CD14-positive monocyte (primary cell): Measurements from ENCODE around the gene RTCB. TPM values are rescaled to one million over a fixed set of nuclear protein-coding genes. Genes with fewer than 3 reads are reported as not detected.

Source experiments
- DNase-seq, 3 donors: peaks; one replicate each; pipeline ENCODE4 v3.0.0-alpha.2; 2011 to 2022
- H2AFZ ChIP-seq: 2 replicates; pipeline ENCODE4 v1.6.0; 2012; ENCODE audit warnings: mild to moderate bottlenecking, low read depth, low read length, inconsistent platforms; ENCODE audit not compliant: insufficient read depth, poor library complexity, severe bottlenecking
- H3K27ac ChIP-seq, 2 donors: 1 replicate in 1 of 2; 2 replicates in 1 of 2; pipeline ENCODE4 v1.5.1; 2012 to 2013; ENCODE audit warnings: low read length in 2 of 2, control low read depth in 1 of 2, inconsistent platforms in 1 of 2, low read depth in 1 of 2, mild to moderate bottlenecking in 1 of 2
- H3K27me3 ChIP-seq, 2 donors: one replicate each; pipeline versions ENCODE4 v1.6.0 to v1.6.1; 2011 to 2013; ENCODE audit warnings: low read length in 2 of 2; ENCODE audit not compliant: control insufficient read depth in 2 of 2, insufficient read depth in 2 of 2
- H3K36me3 ChIP-seq, 2 donors: replicated peaks in 1 of 2; 1 replicate in 1 of 2; 2 replicates in 1 of 2; pipeline versions ENCODE4 v1.5.1 to v1.6.1; 2012 to 2013; ENCODE audit warnings: low read length in 2 of 2, control low read depth in 1 of 2, inconsistent platforms in 1 of 2, mild to moderate bottlenecking in 1 of 2; ENCODE audit not compliant: insufficient read depth in 2 of 2, control insufficient read depth in 1 of 2
- H3K4me1 ChIP-seq, 2 donors: 1 replicate in 1 of 2; 2 replicates in 1 of 2; pipeline versions ENCODE4 v1.5.1 to v1.6.1; 2012 to 2013; ENCODE audit warnings: low read length in 2 of 2, control low read depth in 1 of 2, inconsistent platforms in 1 of 2, mild to moderate bottlenecking in 1 of 2, moderate library complexity in 1 of 2; ENCODE audit not compliant: insufficient read depth in 2 of 2, control insufficient read depth in 1 of 2
- H3K4me2 ChIP-seq: replicated peaks from 2 replicates; pipeline ENCODE3; 2012; ENCODE audit warnings: low read length, moderate library complexity, mild to moderate bottlenecking; ENCODE audit not compliant: poor library complexity, severe bottlenecking; ENCODE audit errors: extremely low read depth
- H3K4me3 ChIP-seq, 3 experiments: fragments of 200-600 bp in 1 of 3; sonication (generic) in 1 of 3; replicated peaks in 1 of 3; 1 replicate in 2 of 3; 2 replicates in 1 of 3; pipeline ENCODE4 v1.5.1; 2011 to 2013; ENCODE audit warnings: low read length in 3 of 3, mild to moderate bottlenecking in 3 of 3, control low read depth in 2 of 3, low read depth in 2 of 3, inconsistent platforms in 1 of 3, moderate library complexity in 1 of 3
- H3K79me2 ChIP-seq: 2 replicates; pipeline ENCODE4 v1.6.0; 2012; ENCODE audit warnings: mild to moderate bottlenecking, control low read depth, inconsistent platforms, low read length, moderate library complexity; ENCODE audit not compliant: insufficient read depth
- H3K9ac ChIP-seq: 2 replicates; pipeline ENCODE4 v1.6.0; 2017; ENCODE audit warnings: low read length, mild to moderate bottlenecking; ENCODE audit not compliant: insufficient read depth, poor library complexity, severe bottlenecking
- H3K9me3 ChIP-seq, 2 donors: replicated peaks in 1 of 2; 1 replicate in 1 of 2; 2 replicates in 1 of 2; pipeline versions ENCODE4 v1.5.1 to v1.6.1; 2012 to 2013; ENCODE audit warnings: low read length in 2 of 2, control low read depth in 1 of 2; ENCODE audit not compliant: control insufficient read depth in 1 of 2, insufficient read depth in 1 of 2
- H4K20me1 ChIP-seq: 2 replicates; pipeline ENCODE4 v1.6.0; 2012; ENCODE audit warnings: mild to moderate bottlenecking, low read length, control low read depth, moderate library complexity; ENCODE audit not compliant: insufficient read depth
- H3K27ac Mint-ChIP-seq, 7 donors: one replicate each; pipeline ENCODE4 v1.8.0; 2020; ENCODE audit warnings: mild to moderate bottlenecking in 7 of 7, mixed read lengths in 7 of 7, moderate library complexity in 6 of 7, inconsistent platforms in 2 of 7
- H3K27me3 Mint-ChIP-seq, 3 donors: one replicate each; pipeline ENCODE4 v1.8.0; 2021 to 2022; ENCODE audit warnings: low read depth in 3 of 3, mild to moderate bottlenecking in 3 of 3, mixed read lengths in 3 of 3, moderate library complexity in 3 of 3, inconsistent platforms in 1 of 3
- H3K36me3 Mint-ChIP-seq, 2 donors: one replicate each; pipeline ENCODE4 v1.8.0; 2020; ENCODE audit warnings: mixed read lengths in 2 of 2, inconsistent platforms in 1 of 2, mild to moderate bottlenecking in 1 of 2
- H3K4me1 Mint-ChIP-seq: one replicate; pipeline ENCODE4 v1.8.0; 2020; ENCODE audit warnings: mild to moderate bottlenecking, mixed read lengths
- H3K4me3 Mint-ChIP-seq, 2 donors: one replicate each; pipeline ENCODE4 v1.8.0; 2020; ENCODE audit warnings: mild to moderate bottlenecking in 2 of 2, mixed read lengths in 2 of 2, moderate library complexity in 1 of 2
- H3K9me3 Mint-ChIP-seq, 7 donors: one replicate each; pipeline ENCODE4 v1.8.0; 2020 to 2022; ENCODE audit warnings: mixed read lengths in 7 of 7, mild to moderate bottlenecking in 6 of 7, moderate library complexity in 6 of 7, inconsistent platforms in 2 of 7
- WGBS: methylation state at CpG from one replicate; pipeline ENCODE4 v1.1.5; 2013; ENCODE audit warnings: missing lambda C conversion rate; ENCODE audit not compliant: insufficient coverage; 5-methylcytosine and 5-hydroxymethylcytosine counted together
- intact Hi-C, 2 donors: fragments of 100-400 bp; cut with micrococcal nuclease; formaldehyde crosslinking; loops; one replicate each; pipeline versions ENCODE4 v1.15.0 to v1.15.1; 2023
- polyA plus RNA-seq, 3 donors: library from polyadenylated mRNA; depleted of rRNA in 1 of 3; unstranded in 2 of 3; stranded (reverse) in 1 of 3; fragments of 300-500 nt in 2 of 3; fragments of >200 nt in 1 of 3; fragmentation: Illumina TruSeq in 2 of 3; gene quantifications; 1 replicate in 2 of 3; 2 replicates in 1 of 3; pipeline ENCODE4 v1.2.3, GENCODE V29; 2012 to 2021
- TF ChIP-seq, protein P1 (sequence below): fragments of 200-600 bp; IDR thresholded peaks from one replicate; pipeline ENCODE4 v1.8.0; 2022; ENCODE audit warnings: antibody characterized with exemption, mild to moderate bottlenecking

The RTCB gene
- polyA plus RNA-seq, 3 donors = 41.5 to 106 (median 104) TPM

DNA sequence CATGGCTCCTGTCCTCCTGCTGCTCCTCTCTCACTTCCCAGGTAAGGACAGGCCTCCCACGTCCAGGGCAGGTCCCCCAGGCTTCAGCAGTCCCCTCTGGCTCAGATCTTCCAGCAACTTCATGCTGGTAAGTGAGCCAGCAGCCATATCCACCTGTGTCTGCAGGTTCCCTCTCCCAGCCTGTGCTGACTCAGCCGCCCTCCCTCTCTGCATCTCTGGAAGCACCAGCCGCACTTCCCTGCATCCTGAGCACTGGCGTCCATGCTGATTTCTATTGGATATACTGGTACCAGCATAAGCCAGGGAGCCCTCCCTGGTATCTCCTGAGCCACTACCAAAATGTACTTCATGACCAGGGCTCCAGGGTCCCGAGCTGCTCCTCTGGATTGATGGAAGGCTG, 35.4 kb downstream of the RTCB start:
- H3K36me3 Mint-ChIP-seq = no peaks in the 10 kb centered on the region
- H3K9me3 ChIP-seq = no peaks in the 10 kb centered on the region

DNA sequence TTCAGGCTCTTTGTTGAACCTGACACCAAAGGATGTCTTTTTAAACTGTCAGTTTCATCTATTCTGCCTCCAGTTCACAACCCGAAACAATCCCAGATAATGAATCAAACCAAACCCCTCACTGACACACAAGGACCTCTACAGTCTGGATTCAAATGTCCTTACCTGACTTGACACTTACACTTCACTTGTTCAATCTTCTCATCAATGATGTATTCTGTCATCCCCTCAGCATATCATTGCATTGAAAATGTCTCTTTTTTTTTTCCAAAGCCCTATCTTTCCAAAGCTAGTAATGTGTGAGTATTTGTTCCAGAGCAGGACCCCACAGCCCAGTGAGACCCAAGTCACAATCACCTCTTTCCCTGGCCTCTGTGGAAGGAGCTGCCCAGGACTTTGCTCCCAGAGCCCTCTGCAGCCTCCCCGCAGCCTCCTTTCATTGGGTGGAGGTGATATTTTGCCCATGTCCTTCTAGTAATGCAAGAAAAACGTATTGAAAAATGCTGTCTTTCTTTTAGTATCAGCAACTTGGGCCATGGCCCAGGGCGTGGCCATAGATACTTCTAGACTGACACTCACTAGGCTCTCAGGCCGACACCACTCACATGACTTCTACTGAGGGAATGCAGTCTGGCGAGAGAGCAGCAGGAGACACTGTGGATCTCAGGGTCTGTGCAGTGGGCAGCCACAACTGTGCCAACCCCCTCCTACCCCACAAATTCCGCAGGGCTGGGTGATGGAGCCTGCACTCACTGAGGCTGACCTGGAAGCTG, 36.2 kb downstream of the RTCB start:
- no peaks in the 10 kb centered on the region for H4K20me1 ChIP-seq
- H3K79me2 ChIP-seq = no peaks in the 10 kb centered on the region
- H3K36me3 Mint-ChIP-seq = no peaks in the 10 kb centered on the region
- intact Hi-C loops = no loop called here
- TF ChIP-seq, protein P1, sequence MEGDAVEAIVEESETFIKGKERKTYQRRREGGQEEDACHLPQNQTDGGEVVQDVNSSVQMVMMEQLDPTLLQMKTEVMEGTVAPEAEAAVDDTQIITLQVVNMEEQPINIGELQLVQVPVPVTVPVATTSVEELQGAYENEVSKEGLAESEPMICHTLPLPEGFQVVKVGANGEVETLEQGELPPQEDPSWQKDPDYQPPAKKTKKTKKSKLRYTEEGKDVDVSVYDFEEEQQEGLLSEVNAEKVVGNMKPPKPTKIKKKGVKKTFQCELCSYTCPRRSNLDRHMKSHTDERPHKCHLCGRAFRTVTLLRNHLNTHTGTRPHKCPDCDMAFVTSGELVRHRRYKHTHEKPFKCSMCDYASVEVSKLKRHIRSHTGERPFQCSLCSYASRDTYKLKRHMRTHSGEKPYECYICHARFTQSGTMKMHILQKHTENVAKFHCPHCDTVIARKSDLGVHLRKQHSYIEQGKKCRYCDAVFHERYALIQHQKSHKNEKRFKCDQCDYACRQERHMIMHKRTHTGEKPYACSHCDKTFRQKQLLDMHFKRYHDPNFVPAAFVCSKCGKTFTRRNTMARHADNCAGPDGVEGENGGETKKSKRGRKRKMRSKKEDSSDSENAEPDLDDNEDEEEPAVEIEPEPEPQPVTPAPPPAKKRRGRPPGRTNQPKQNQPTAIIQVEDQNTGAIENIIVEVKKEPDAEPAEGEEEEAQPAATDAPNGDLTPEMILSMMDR = no peak
- H3K4me3 ChIP-seq = no peak overlapping the region
- no peak overlapping the region for H3K27ac Mint-ChIP-seq
- WGBS = 94% methylated on average over 6 of the region's 7 CpGs
- no peaks in the 10 kb centered on the region for H3K9me3 ChIP-seq
- no peak overlapping the region for H3K4me2 ChIP-seq
- no peak overlapping the region for H2AFZ ChIP-seq
- no peak for DNase-seq
- H3K4me1 Mint-ChIP-seq = no peaks in the 10 kb centered on the region
- H3K27me3 ChIP-seq = no peaks in the 10 kb centered on the region
- no peaks in the 10 kb centered on the region for H3K9me3 Mint-ChIP-seq
- no peak overlapping the region for H3K9ac ChIP-seq
- peaks cover 3 to 6% (median 5%) of the 10 kb centered on the region in 3 donors for H3K27me3 Mint-ChIP-seq
- no peaks in the 10 kb centered on the region for H3K36me3 ChIP-seq
- H3K4me3 Mint-ChIP-seq = no peak overlapping the region
- H3K27ac ChIP-seq = no peak overlapping the region
- no peaks in the 10 kb centered on the region for H3K4me1 ChIP-seq

More for the DNA sequence above, 35.4 kb downstream of the RTCB start:
- 94% methylated on average over 3 of the region's 5 CpGs for WGBS
- TF ChIP-seq, protein P1 = no peak
- no peak overlapping the region for H3K4me2 ChIP-seq
- no peak overlapping the region for H3K4me3 ChIP-seq
- H3K4me1 Mint-ChIP-seq = no peaks in the 10 kb centered on the region
- peaks cover 3 to 6% (median 5%) of the 10 kb centered on the region in 3 donors for H3K27me3 Mint-ChIP-seq
- H4K20me1 ChIP-seq = no peaks in the 10 kb centered on the region
- no peak overlapping the region for H2AFZ ChIP-seq
- H3K27me3 ChIP-seq = no peaks in the 10 kb centered on the region
- no peaks in the 10 kb centered on the region for H3K36me3 ChIP-seq
- no peak overlapping the region for H3K27ac ChIP-seq
- DNase-seq = no peak
- H3K79me2 ChIP-seq = no peaks in the 10 kb centered on the region
- H3K4me1 ChIP-seq = no peaks in the 10 kb centered on the region
- H3K9me3 Mint-ChIP-seq = no peaks in the 10 kb centered on the region
- no peak overlapping the region for H3K9ac ChIP-seq
- no peak overlapping the region for H3K4me3 Mint-ChIP-seq
- no peak overlapping the region for H3K27ac Mint-ChIP-seq
- intact Hi-C loops = no loop called here
